Measurements from ENCODE around the gene TTLL12. TPM values are rescaled to one million over a fixed set of nuclear protein-coding genes. Genes with fewer than 3 reads are reported as not detected.

Gene TTLL12
- total RNA-seq, 1 donor from 2014 or later: 21.4 TPM

GRCh38 chr22:43170131-43170480, 16.8 kb downstream of the TTLL12 start:
- Mint-ChIP-seq H3K36me3 (ENCODE audit: low read depth, unreplicated experiment) (peaks cover 5% of the 10 kb centered on the region), H3K9me3 (ENCODE audit: unreplicated experiment) (no peaks in the 10 kb centered on the region), H3K4me1 (ENCODE audit: low read depth, unreplicated experiment) (peaks cover 7% of the 10 kb centered on the region), H3K27me3 (ENCODE audit: low read depth, unreplicated experiment) (no peaks in the 10 kb centered on the region), H3K4me3 (ENCODE audit: unreplicated experiment) (no peak overlapping the region), H3K27ac (ENCODE audit: unreplicated experiment) (no peak overlapping the region)
- Histone ChIP-seq H3K4me3 (ENCODE audit: insufficient read depth, low read depth, low read length) (no peak overlapping the region), H3K9ac (ENCODE audit: low read length) (no peak overlapping the region), H3K27ac (ENCODE audit: low read depth, low read length) (no peak overlapping the region), H3K4me2 (ENCODE audit: low read length) (no peak overlapping the region), H3K36me3 (ENCODE audit: insufficient read depth, low read length) (no peaks in the 10 kb centered on the region), H4K20me1 (ENCODE audit: insufficient read depth, low read length) (peaks cover 4% of the 10 kb centered on the region), H3K79me2 (ENCODE audit: insufficient read depth, low read length) (no peaks in the 10 kb centered on the region), H3K9me3 (ENCODE audit: insufficient read depth, low read depth, low read length) (no peaks in the 10 kb centered on the region), H2AFZ (ENCODE audit: low read depth, low read length) (no peak overlapping the region), H3K27me3 (ENCODE audit: insufficient read depth, low read length) (no peaks in the 10 kb centered on the region), H3K4me1 (ENCODE audit: insufficient read depth, low read length) (peaks cover 8% of the 10 kb centered on the region)
- TF ChIP-seq CTCF (IDR thresholded peaks at IDR 0.05; ENCODE audit: insufficient read depth, low read depth, low read length) (no peak), EZH2 (IDR thresholded peaks at IDR 0.05; ENCODE audit: insufficient read depth, low read length) (no peak)
- FAIRE-seq (no peak), DNase-seq (ENCODE audit: low read depth) (no peak)

- H3K27ac ChIP-seq (ENCODE audit: low read depth, low read length): no peak overlapping the region
- DNase-seq (ENCODE audit: low read depth) (no peak), FAIRE-seq (no peak)
- no peak overlapping the region for H2AFZ ChIP-seq (ENCODE audit: low read depth, low read length)
- peaks cover 8% of the 10 kb centered on the region for H3K4me1 ChIP-seq (ENCODE audit: insufficient read depth, low read length)
- H3K36me3 ChIP-seq (ENCODE audit: insufficient read depth, low read length): no peaks in the 10 kb centered on the region
- peaks cover 5% of the 10 kb centered on the region for H3K36me3 Mint-ChIP-seq (ENCODE audit: low read depth, unreplicated experiment)
- H3K4me3 Mint-ChIP-seq (ENCODE audit: unreplicated experiment): no peak overlapping the region
- no peaks in the 10 kb centered on the region for H3K9me3 Mint-ChIP-seq (ENCODE audit: unreplicated experiment)
- no peaks in the 10 kb centered on the region for H3K79me2 ChIP-seq (ENCODE audit: insufficient read depth, low read length)
- peaks cover 8% of the 10 kb centered on the region for H4K20me1 ChIP-seq (ENCODE audit: insufficient read depth, low read length)
- H3K4me2 ChIP-seq (ENCODE audit: low read length): no peak overlapping the region
- H3K9me3 ChIP-seq (ENCODE audit: insufficient read depth, low read depth, low read length): no peaks in the 10 kb centered on the region
- no peaks in the 10 kb centered on the region for H3K27me3 Mint-ChIP-seq (ENCODE audit: low read depth, unreplicated experiment)
- H3K4me3 ChIP-seq (ENCODE audit: insufficient read depth, low read depth, low read length): no peak overlapping the region
- H3K4me1 Mint-ChIP-seq (ENCODE audit: low read depth, unreplicated experiment): peaks cover 7% of the 10 kb centered on the region
- H3K27me3 ChIP-seq (ENCODE audit: insufficient read depth, low read length): no peaks in the 10 kb centered on the region
- H3K27ac Mint-ChIP-seq (ENCODE audit: unreplicated experiment): no peak overlapping the region
- H3K9ac ChIP-seq (ENCODE audit: low read length): no peak overlapping the region
- TF ChIP-seq EZH2 (IDR thresholded peaks at IDR 0.05; ENCODE audit: insufficient read depth, low read length) (no peak), CTCF (IDR thresholded peaks at IDR 0.05; ENCODE audit: insufficient read depth, low read depth, low read length) (no peak)
Measured at GRCh38 chr22:43169310-43170130, 17.4 kb downstream of the TTLL12 start.

All from astrocyte (in vitro differentiated cells and primary cell).